Measurements from ENCODE around the gene ITGA11. TPM values are rescaled to one million over a fixed set of nuclear protein-coding genes. Genes with fewer than 3 reads are reported as not detected.

ITGA11 gene
- total RNA-seq, 1 donor from 2014 or later = 193 TPM

DNA sequence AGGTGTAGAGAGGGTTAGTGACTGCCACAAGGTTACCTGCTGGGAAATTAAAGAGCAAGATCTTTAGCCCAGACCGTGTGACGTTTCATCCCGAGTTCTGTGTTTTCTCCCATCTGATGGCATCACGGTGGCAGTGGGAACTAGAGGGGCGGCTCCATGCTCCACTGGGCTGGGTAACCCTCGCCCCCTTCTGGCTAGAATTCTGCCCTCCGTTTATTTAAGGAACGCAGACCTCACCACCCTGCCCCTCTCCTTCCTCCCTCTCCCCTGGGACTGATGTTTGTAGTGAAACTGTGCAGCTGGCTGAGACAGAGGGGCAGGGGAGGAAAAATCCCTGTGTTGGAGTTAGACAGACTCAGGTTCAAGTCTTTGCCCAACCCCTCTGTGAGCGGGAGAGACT lies 65.6 kb downstream of the ITGA11 start:
- no peak overlapping the region for H2AFZ ChIP-seq (ENCODE audit: low read depth, low read length)
- peaks cover 6% of the 10 kb centered on the region for H4K20me1 ChIP-seq (ENCODE audit: insufficient read depth, low read length)
- no peak for DNase-seq (ENCODE audit: low read depth)
- H3K27me3 ChIP-seq (ENCODE audit: insufficient read depth, low read length) = no peaks in the 10 kb centered on the region
- FAIRE-seq = no peak
- no peak overlapping the region for H3K27ac ChIP-seq (ENCODE audit: low read depth, low read length)
- TF ChIP-seq EZH2 (IDR thresholded peaks at IDR 0.05; ENCODE audit: insufficient read depth, low read length) = no peak
- TF ChIP-seq, protein P1, sequence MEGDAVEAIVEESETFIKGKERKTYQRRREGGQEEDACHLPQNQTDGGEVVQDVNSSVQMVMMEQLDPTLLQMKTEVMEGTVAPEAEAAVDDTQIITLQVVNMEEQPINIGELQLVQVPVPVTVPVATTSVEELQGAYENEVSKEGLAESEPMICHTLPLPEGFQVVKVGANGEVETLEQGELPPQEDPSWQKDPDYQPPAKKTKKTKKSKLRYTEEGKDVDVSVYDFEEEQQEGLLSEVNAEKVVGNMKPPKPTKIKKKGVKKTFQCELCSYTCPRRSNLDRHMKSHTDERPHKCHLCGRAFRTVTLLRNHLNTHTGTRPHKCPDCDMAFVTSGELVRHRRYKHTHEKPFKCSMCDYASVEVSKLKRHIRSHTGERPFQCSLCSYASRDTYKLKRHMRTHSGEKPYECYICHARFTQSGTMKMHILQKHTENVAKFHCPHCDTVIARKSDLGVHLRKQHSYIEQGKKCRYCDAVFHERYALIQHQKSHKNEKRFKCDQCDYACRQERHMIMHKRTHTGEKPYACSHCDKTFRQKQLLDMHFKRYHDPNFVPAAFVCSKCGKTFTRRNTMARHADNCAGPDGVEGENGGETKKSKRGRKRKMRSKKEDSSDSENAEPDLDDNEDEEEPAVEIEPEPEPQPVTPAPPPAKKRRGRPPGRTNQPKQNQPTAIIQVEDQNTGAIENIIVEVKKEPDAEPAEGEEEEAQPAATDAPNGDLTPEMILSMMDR (IDR thresholded peaks at IDR 0.05; ENCODE audit: insufficient read depth, low read depth, low read length) = no peak
- H3K79me2 ChIP-seq (ENCODE audit: insufficient read depth, low read length) = no peaks in the 10 kb centered on the region
- H3K4me1 ChIP-seq (ENCODE audit: insufficient read depth, low read length) = peaks cover 48% of the 10 kb centered on the region
- H3K9ac ChIP-seq (ENCODE audit: low read length) = no peak overlapping the region
- H3K9me3 ChIP-seq (ENCODE audit: insufficient read depth, low read depth, low read length) = no peaks in the 10 kb centered on the region
- no peak overlapping the region for H3K27ac Mint-ChIP-seq (ENCODE audit: unreplicated experiment)
- H3K27me3 Mint-ChIP-seq (ENCODE audit: low read depth, unreplicated experiment) = no peaks in the 10 kb centered on the region
- peaks cover 22% of the 10 kb centered on the region for H3K4me1 Mint-ChIP-seq (ENCODE audit: low read depth, unreplicated experiment)
- H3K36me3 ChIP-seq (ENCODE audit: insufficient read depth, low read length) = no peaks in the 10 kb centered on the region
- H3K4me3 ChIP-seq (ENCODE audit: insufficient read depth, low read depth, low read length) = no peak overlapping the region
- no peak overlapping the region for H3K4me2 ChIP-seq (ENCODE audit: low read length)
- no peaks in the 10 kb centered on the region for H3K9me3 Mint-ChIP-seq (ENCODE audit: unreplicated experiment)
- peak overlapping the region; percentile 45 for H3K4me3 Mint-ChIP-seq (ENCODE audit: unreplicated experiment)
- H3K36me3 Mint-ChIP-seq (ENCODE audit: low read depth, unreplicated experiment) = peaks cover 49% of the 10 kb centered on the region

DNA sequence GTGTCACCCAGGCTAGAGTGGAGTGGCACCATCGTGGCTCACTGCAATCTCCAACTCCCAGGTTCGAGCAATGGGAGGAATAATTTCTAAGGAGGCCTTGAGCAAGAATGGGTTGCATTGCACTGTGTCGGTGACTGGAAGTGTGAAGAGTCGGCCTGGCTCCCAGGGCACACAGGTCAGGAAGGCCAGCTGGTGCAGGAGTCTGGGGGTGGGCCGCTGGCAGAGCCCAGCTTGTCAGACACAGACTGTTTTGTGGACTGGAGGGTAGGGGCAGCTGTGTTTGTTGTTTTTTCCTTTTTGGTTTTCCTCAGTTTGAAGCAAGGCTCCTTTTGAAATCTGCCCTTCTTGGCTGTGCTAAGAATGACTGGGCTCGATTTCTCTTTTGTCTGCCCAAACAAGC lies 66.2 kb downstream of the ITGA11 start:
- H3K36me3 Mint-ChIP-seq (ENCODE audit: low read depth, unreplicated experiment) = peaks cover 51% of the 10 kb centered on the region
- no peak overlapping the region for H3K4me3 Mint-ChIP-seq (ENCODE audit: unreplicated experiment)
- DNase-seq (ENCODE audit: low read depth) (no peak), FAIRE-seq (no peak)
- Histone ChIP-seq H3K27me3 (ENCODE audit: insufficient read depth, low read length) (no peaks in the 10 kb centered on the region), H4K20me1 (ENCODE audit: insufficient read depth, low read length) (peaks cover under 1% of the 10 kb centered on the region), H3K79me2 (ENCODE audit: insufficient read depth, low read length) (no peaks in the 10 kb centered on the region), H3K27ac (ENCODE audit: low read depth, low read length) (no peak overlapping the region), H3K9ac (ENCODE audit: low read length) (no peak overlapping the region), H2AFZ (ENCODE audit: low read depth, low read length) (no peak overlapping the region), H3K4me1 (ENCODE audit: insufficient read depth, low read length) (peaks cover 49% of the 10 kb centered on the region), H3K4me3 (ENCODE audit: insufficient read depth, low read depth, low read length) (no peak overlapping the region), H3K36me3 (ENCODE audit: insufficient read depth, low read length) (no peaks in the 10 kb centered on the region), H3K9me3 (ENCODE audit: insufficient read depth, low read depth, low read length) (no peaks in the 10 kb centered on the region), H3K4me2 (ENCODE audit: low read length) (no peak overlapping the region)
- peaks cover 22% of the 10 kb centered on the region for H3K4me1 Mint-ChIP-seq (ENCODE audit: low read depth, unreplicated experiment)
- H3K9me3 Mint-ChIP-seq (ENCODE audit: unreplicated experiment) = no peaks in the 10 kb centered on the region
- no peaks in the 10 kb centered on the region for H3K27me3 Mint-ChIP-seq (ENCODE audit: low read depth, unreplicated experiment)
- H3K27ac Mint-ChIP-seq (ENCODE audit: unreplicated experiment) = peak overlapping the region; percentile 21
- TF ChIP-seq, protein P1 (IDR thresholded peaks at IDR 0.05; ENCODE audit: insufficient read depth, low read depth, low read length) = no peak
- no peak for TF ChIP-seq EZH2 (IDR thresholded peaks at IDR 0.05; ENCODE audit: insufficient read depth, low read length)

DNA sequence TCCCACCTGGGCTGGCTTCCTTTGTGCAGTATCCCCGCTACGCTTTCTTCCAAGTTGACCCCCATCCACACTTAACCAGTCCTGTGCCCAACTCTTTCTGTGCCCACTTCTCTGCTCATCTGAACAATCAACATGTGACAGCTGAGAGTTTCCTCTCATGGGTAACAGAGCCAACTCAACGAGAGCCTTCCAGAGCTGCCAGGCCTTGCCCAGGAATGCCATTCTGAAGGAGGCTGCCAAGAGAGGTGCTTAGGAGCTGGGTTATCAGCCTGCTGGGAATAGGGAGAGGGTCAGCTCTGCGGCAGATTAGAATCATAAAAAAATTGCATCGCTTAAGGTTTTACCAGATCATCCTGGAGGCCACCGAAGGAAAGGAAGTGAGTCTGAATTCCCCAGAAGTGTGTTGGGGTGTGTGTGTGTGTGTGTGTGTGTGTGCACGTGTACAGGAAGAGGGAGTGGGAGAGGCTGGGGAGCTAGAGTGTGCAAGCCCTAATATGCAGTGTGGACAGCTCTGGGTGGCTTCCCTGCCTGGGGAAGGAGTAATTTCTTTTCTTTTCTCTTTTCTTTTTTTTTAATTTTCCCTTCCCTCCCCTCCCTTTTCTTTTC lies 66.7 kb downstream of the ITGA11 start:
- Histone ChIP-seq H3K9me3 (ENCODE audit: insufficient read depth, low read depth, low read length) (no peaks in the 10 kb centered on the region), H3K4me3 (ENCODE audit: insufficient read depth, low read depth, low read length) (no peak overlapping the region), H3K27ac (ENCODE audit: low read depth, low read length) (no peak overlapping the region), H3K79me2 (ENCODE audit: insufficient read depth, low read length) (no peaks in the 10 kb centered on the region), H3K4me2 (ENCODE audit: low read length) (peak overlapping the region; percentile 13), H3K4me1 (ENCODE audit: insufficient read depth, low read length) (peaks cover 52% of the 10 kb centered on the region), H2AFZ (ENCODE audit: low read depth, low read length) (no peak overlapping the region), H3K27me3 (ENCODE audit: insufficient read depth, low read length) (no peaks in the 10 kb centered on the region), H4K20me1 (ENCODE audit: insufficient read depth, low read length) (no peaks in the 10 kb centered on the region), H3K9ac (ENCODE audit: low read length) (no peak overlapping the region), H3K36me3 (ENCODE audit: insufficient read depth, low read length) (no peaks in the 10 kb centered on the region)
- H3K27ac Mint-ChIP-seq (ENCODE audit: unreplicated experiment) = peak overlapping the region; percentile 67
- no peaks in the 10 kb centered on the region for H3K27me3 Mint-ChIP-seq (ENCODE audit: low read depth, unreplicated experiment)
- FAIRE-seq (no peak), DNase-seq (ENCODE audit: low read depth) (peak; percentile 20)
- H3K4me1 Mint-ChIP-seq (ENCODE audit: low read depth, unreplicated experiment) = peaks cover 27% of the 10 kb centered on the region
- no peak overlapping the region for H3K4me3 Mint-ChIP-seq (ENCODE audit: unreplicated experiment)
- peaks cover 49% of the 10 kb centered on the region for H3K36me3 Mint-ChIP-seq (ENCODE audit: low read depth, unreplicated experiment)
- no peaks in the 10 kb centered on the region for H3K9me3 Mint-ChIP-seq (ENCODE audit: unreplicated experiment)
- TF ChIP-seq EZH2 (IDR thresholded peaks at IDR 0.05; ENCODE audit: insufficient read depth, low read length) = no peak
- TF ChIP-seq, protein P1 (IDR thresholded peaks at IDR 0.05; ENCODE audit: insufficient read depth, low read depth, low read length) = no peak
